Peyer's patch (tissue), 4 donors: Measurements from ENCODE around the gene ARHGAP24. TPM values are rescaled to one million over a fixed set of nuclear protein-coding genes. Genes with fewer than 3 reads are reported as not detected.
"Not testable (repeated sequence)": the region's sequence is repeated elsewhere in the genome, so short reads cannot be mapped to it uniquely, and the experiment has no call there.

ENCODE experiments used
- DNase-seq, 3 donors: peaks; one replicate each; pipeline ENCODE4 v3.0.0-alpha.2; 2017 to 2019
- H3K27ac ChIP-seq, 4 donors: fragments of 200-600 bp; sonication (generic); one replicate each; pipeline ENCODE4 v1.5.1; 2016 to 2019
- H3K27me3 ChIP-seq, 2 donors: fragments of 200-600 bp; sonication (generic); one replicate each; pipeline ENCODE4 v1.5.1; 2019
- H3K36me3 ChIP-seq, 3 donors: fragments of 200-600 bp; sonication (generic); one replicate each; pipeline ENCODE4 v1.5.1; 2016 to 2019
- H3K4me1 ChIP-seq, 4 donors: fragments of 200-600 bp; sonication (generic); one replicate each; pipeline ENCODE4 v1.5.1; 2016 to 2019
- H3K4me3 ChIP-seq, 4 donors: fragments of 200-600 bp; sonication (generic); 1 replicate in 3 of 4; 2 replicates in 1 of 4; pipeline ENCODE4 v1.5.1; 2016 to 2019; ENCODE audit warnings: mild to moderate bottlenecking in 1 of 4
- H3K9me3 ChIP-seq, 4 donors: fragments of 200-600 bp; sonication (generic); one replicate each; pipeline ENCODE4 v1.5.1; 2016 to 2019; ENCODE audit warnings: mild to moderate bottlenecking in 1 of 4
- POLR2A ChIP-seq, 2 donors: fragments of 450-650 bp; IDR thresholded peaks; one replicate each; pipeline ENCODE4 v1.5.1; 2017; ENCODE audit warnings: antibody characterized with exemption in 2 of 2, mild to moderate bottlenecking in 2 of 2, moderate library complexity in 2 of 2
- total RNA-seq, 4 donors: library from RNA; depleted of rRNA; stranded (reverse); fragments of >200 nt; gene quantifications; one replicate each; pipeline ENCODE4 v1.1.0, GENCODE V29; 2016
- TF ChIP-seq, protein P1 (sequence below), 6 experiments: fragments of 450-650 bp in 4 of 6; fragments of 200-600 bp in 2 of 6; sonication (generic) in 1 of 6; IDR thresholded peaks; one replicate each; pipeline ENCODE4 v1.5.1; 2017 to 2019; ENCODE audit warnings: antibody characterized with exemption in 6 of 6, mild to moderate bottlenecking in 3 of 6, moderate library complexity in 1 of 6

The ARHGAP24 gene
- total RNA-seq, 4 donors from 2014 or later: 4.7 to 330 (median 20.0) TPM

DNA sequence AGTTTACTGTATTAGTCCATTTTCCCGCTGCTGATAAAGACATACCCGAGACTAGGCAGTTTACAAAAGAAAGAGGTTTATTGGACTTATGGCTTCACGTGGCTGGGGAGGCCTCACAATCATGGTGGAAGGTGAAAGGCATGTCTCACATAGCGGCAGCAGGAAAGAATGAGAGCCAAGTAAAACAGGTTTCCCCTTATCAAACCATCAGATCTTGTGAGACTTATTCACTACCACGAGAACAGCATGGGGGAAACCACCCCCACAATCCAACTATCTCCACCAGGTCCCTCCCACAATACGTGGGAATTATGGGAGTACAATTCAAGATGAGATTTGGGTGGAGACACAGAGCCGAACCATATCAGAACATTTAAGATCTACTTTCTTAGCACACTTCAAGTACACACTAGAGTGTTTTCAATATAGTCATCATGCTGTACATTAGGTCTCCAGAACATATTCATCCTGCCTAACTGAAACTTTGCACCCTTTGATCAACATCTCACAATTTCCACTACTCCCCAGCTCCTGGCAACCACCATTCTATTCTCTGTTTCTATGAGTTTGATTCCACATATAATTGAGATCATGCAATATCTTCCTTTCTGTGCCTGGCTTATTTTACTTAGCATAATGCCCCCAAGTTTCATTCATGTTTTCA is 341.0 kb downstream of the ARHGAP24 start:
- H3K36me3 ChIP-seq: no peaks in the 10 kb centered on the region
- DNase-seq: no peak
- no peak overlapping the region for H3K4me3 ChIP-seq
- H3K27ac ChIP-seq: no peak overlapping the region
- H3K4me1 ChIP-seq: no peaks in the 10 kb centered on the region
- no peaks in the 10 kb centered on the region for H3K9me3 ChIP-seq
- TF ChIP-seq, protein P1, sequence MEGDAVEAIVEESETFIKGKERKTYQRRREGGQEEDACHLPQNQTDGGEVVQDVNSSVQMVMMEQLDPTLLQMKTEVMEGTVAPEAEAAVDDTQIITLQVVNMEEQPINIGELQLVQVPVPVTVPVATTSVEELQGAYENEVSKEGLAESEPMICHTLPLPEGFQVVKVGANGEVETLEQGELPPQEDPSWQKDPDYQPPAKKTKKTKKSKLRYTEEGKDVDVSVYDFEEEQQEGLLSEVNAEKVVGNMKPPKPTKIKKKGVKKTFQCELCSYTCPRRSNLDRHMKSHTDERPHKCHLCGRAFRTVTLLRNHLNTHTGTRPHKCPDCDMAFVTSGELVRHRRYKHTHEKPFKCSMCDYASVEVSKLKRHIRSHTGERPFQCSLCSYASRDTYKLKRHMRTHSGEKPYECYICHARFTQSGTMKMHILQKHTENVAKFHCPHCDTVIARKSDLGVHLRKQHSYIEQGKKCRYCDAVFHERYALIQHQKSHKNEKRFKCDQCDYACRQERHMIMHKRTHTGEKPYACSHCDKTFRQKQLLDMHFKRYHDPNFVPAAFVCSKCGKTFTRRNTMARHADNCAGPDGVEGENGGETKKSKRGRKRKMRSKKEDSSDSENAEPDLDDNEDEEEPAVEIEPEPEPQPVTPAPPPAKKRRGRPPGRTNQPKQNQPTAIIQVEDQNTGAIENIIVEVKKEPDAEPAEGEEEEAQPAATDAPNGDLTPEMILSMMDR (IDR thresholded peaks at IDR 0.05): no peak
- no peak for TF ChIP-seq POLR2A (IDR thresholded peaks at IDR 0.05)
- H3K27me3 ChIP-seq: no peaks in the 10 kb centered on the region

DNA sequence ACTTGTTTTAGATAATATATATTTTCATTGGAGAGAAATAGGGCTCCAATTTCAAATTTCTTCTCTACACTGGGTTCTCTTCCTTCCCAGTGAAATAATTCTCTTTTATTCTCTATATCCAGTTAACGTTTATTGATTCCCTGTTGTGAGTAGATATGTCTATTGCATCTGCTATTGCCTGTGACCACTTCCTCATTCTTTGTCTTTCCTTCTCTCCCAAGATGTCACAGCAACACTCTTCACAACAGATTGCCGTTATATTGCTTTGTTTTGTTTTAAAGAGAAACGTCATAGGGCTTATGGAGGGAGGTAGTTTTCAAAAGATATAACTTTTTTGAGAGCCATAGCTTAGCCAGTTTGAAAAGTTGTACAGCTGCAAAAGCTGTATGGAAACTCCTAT is 343.8 kb downstream of the ARHGAP24 start:
- H3K27me3 ChIP-seq: no peaks in the 10 kb centered on the region
- DNase-seq: no peak
- no peaks in the 10 kb centered on the region for H3K36me3 ChIP-seq
- no peak overlapping the region for H3K27ac ChIP-seq
- no peak overlapping the region for H3K4me3 ChIP-seq
- H3K9me3 ChIP-seq: no peaks in the 10 kb centered on the region
- H3K4me1 ChIP-seq: peaks cover 0 to 3% (median 0%) of the 10 kb centered on the region in 4 donors
- TF ChIP-seq, protein P1 (IDR thresholded peaks at IDR 0.05): no peak
- TF ChIP-seq POLR2A (IDR thresholded peaks at IDR 0.05): no peak

DNA sequence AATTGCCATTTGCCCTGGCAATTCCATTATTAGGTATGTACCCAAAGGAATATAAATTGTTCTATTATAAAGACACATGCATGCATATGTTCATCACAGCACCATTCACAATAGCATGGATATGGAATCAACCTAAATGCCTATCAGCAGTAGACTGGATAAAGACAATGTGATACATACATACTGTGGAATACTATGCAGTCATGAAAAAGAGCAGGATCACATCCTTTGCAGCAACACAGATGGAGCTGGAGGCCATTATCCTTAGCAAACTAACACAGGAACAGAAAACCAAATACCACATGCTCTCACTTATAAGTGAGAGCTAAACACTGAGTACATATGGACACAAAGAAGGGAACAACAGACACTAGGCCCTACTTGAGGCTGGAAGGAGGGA is 345.2 kb downstream of the ARHGAP24 start:
- DNase-seq, H3K9me3 ChIP-seq, H3K4me3 ChIP-seq, H3K27ac ChIP-seq, H3K36me3 ChIP-seq, H3K4me1 ChIP-seq, H3K27me3 ChIP-seq: not testable (repeated sequence)

DNA sequence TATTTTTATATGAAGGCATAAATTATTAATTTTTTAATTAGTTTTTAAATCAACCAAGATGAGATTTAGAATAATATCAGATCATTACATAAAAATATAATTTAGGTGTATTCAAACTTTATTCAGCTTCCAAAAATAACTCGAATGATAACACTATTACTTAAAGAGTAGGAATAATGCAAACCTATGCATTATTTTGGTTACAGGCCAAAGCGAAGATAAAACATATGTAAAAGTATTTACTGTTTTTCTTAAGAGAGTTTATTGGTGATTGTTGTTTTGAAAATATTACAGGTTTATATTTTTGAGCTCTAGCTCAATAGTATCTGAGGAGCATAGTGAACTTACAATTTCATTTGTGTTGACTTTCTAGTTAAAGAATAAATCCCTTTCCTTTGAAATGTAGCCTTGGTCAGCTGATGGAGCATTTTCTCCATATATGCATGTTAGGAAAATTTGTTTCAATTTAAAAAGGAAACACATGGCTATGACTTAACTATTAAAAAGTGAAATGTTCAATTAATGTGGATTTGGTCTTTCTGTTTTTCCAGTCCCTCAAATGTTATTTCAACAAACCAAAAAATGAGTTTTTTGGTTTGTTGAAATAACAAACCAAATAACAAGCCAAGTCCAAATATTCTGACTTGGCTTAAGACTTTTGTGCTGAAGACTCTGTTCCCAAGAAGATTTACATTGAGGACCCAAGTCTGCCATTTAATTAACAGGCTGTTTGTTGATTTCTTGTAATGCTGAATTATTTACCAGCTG is 346.9 kb downstream of the ARHGAP24 start:
- no peak for DNase-seq
- Histone ChIP-seq H3K4me3 (no peak overlapping the region), H3K9me3 (no peaks in the 10 kb centered on the region), H3K27me3 (no peaks in the 10 kb centered on the region), H3K4me1 (peaks cover 0 to 15% (median 1%) of the 10 kb centered on the region in 4 donors), H3K36me3 (no peaks in the 10 kb centered on the region), H3K27ac (no peak overlapping the region)
- TF ChIP-seq POLR2A (IDR thresholded peaks at IDR 0.05): no peak
- TF ChIP-seq, protein P1 (IDR thresholded peaks at IDR 0.05): no peak

- DNase-seq: no peak
- no peaks in the 10 kb centered on the region for H3K27me3 ChIP-seq
- H3K4me1 ChIP-seq: peaks cover 0 to 15% (median 1%) of the 10 kb centered on the region in 4 donors
- H3K9me3 ChIP-seq: no peaks in the 10 kb centered on the region
- TF ChIP-seq POLR2A (IDR thresholded peaks at IDR 0.05): no peak
- TF ChIP-seq, protein P1 (IDR thresholded peaks at IDR 0.05): no peak
- H3K27ac ChIP-seq: peak overlapping the region in 2 of 4 donors; percentile 26 to 27
- H3K36me3 ChIP-seq: no peaks in the 10 kb centered on the region
- no peak overlapping the region for H3K4me3 ChIP-seq
These were observed 348.3 kb downstream of the ARHGAP24 start for GRCh38 chr4:85823295-85823694.
